ENCODE results near the gene CD244.
"Not testable (repeated sequence)": the region's sequence is repeated elsewhere in the genome, so short reads cannot be mapped to it uniquely, and the experiment has no call there.

CD244 gene

GRCh38 chr1:160862203-160863060, at the start of gene CD244:
TSS of gene CD244 (minus strand) at chr1:160862887. CDS start at chr1:160862677, 210 bp downstream.
- no peak for DNase-seq (ENCODE audit: low read depth, low spot score)

DNA sequence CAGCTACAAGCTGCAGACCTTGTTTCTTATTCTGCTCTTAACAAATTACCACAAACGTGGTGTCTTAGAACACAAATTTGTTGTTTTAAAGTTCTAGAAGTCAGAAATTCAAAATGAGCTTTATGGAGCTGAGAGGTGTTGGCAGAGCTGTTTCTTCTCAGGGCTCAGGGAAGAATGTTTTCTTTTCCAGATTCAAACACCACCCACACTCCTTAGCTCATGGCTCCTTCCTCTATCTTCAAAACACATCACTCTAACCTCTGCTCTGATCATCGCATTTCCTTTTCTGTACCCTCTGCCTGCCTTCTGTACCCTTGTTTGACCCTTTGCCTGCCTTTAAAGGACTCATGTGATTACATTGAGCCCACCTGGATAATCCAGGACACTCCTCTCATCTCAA, 49.2 kb upstream of the CD244 start:
- DNase-seq (ENCODE audit: low read depth, low spot score) = no peak

GRCh38 chr1:160911441-160911840, 48.8 kb upstream of the CD244 start:
- DNase-seq (ENCODE audit: low read depth, low spot score) = no peak

DNA sequence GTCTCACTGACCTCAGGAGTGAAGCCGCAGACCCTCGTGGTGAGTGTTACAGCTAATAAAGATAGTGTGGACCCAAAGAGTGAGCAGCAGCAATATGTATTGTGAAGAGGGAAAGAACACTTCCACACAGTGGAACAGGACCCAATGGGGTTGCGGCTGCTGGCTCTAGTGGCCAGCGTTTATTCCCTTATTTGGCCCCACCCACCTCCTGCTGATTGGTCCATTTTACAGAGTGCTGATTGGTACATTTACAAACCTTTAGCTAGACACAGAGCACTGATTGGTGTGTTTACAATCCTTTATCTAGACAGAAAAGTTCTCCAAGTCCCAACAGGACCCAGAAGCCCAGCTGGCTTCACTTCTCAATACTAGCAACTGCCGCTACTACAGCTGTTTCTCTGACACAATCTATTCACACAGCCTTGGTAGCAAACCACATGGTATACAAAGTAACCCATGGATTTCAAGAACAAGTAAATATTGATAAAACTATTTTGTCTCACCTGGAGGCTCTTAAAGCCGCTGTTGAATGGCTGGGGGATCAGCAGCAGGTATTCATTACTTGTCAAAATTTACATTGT, 47.6 kb upstream of the CD244 start:
- DNase-seq (ENCODE audit: low read depth, low spot score) = no peak

GRCh38 chr1:160907976-160908375, 45.3 kb upstream of the CD244 start:
- no peak for DNase-seq (ENCODE audit: low read depth, low spot score)

- no peak for DNase-seq (ENCODE audit: low read depth, low spot score)
Observed at GRCh38 chr1:160905617-160905989, 42.9 kb upstream of the CD244 start.

GRCh38 chr1:160904783-160905616, 42.3 kb upstream of the CD244 start:
- no peak for DNase-seq (ENCODE audit: low read depth, low spot score)

DNA sequence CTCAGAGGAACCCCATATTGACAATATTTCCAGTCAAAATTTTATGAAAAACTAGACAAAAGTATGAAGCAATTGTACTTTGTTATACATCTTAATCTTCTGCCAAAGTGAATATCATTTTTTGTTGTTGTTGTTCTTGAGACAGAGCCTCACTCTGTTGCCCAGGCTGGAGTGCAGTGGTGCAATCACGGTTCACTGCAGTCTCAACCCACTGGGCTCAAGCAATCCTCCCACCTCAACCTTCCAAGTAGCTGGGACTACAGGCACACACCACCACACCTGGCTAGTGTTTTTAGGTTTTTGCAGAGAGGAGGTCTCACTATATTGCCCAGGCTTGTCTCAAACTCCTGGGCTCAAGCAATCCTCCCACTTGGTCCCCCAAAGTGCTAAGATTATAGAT, 39.6 kb upstream of the CD244 start:
- not testable (repeated sequence) for DNase-seq (ENCODE audit: low read depth, low spot score)

- no peak for DNase-seq (ENCODE audit: low read depth, low spot score)
Observed at GRCh38 chr1:160901768-160902167, 39.1 kb upstream of the CD244 start.

GRCh38 chr1:160900683-160901082, 38.0 kb upstream of the CD244 start:
- not testable (repeated sequence) for DNase-seq (ENCODE audit: low read depth, low spot score)

GRCh38 chr1:160894368-160895135, 31.9 kb upstream of the CD244 start:
- DNase-seq (ENCODE audit: low read depth, low spot score) = not testable (repeated sequence)

DNA sequence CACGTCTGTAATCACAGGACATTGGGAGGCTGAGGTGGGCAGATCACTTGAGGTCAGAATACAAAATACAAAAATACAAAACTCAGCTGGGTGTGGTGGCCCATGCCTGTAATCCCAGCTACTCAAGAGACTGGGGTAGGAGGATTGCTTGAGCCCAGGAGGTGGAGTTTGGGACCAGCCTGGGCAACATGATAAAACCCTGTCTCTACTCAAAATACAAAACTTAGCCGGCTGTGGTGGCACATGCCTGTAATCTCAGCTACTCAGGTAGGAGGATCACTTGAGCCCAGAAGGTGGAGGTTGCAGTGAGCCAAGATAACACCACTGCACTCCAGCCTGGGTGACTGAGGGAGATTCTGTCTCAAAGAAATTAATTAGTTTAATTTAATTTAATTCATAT, 28.8 kb upstream of the CD244 start:
- DNase-seq (ENCODE audit: low read depth, low spot score) = no peak

GRCh38 chr1:160888926-160889325, 26.2 kb upstream of the CD244 start:
- no peak for DNase-seq (ENCODE audit: low read depth, low spot score)

DNA sequence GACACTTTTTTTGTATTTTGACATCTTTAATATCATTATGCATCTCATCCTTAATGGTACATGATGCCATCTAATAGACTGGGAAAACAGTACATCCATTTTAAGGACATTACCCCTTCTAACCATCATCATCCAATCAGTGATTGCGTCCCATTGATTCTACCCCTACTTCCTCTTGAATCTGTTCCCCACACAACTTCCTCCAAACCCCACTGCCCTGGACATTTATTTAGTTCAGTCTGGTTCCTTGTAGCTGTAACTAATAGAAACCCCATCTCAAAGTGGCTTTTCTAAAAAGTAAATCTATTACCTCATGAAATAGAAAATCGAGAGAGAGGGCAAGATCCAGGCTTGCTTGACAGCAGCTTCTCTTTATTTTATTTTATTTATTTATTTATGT, 24.4 kb upstream of the CD244 start:
- DNase-seq (ENCODE audit: low read depth, low spot score) = no peak

DNA sequence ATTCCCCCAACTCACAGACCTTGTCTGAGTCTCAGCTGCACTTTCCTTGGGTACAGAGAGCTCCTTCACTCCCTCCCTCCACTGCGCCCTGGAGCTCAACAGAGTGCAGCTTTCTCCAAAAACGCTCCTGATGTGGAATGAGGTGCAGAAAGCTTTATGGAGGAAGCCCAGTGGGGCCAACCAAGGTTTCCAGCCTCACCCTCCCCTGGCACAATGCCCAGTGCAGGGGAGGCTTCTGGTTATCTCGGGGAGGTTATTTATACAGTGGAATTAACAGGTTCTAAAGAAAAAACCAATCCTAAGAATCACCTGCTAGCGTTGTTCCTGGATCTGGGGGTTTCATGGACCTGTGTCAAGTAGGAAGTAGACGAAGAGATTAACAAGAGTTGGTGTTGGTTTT, 22.4 kb upstream of the CD244 start, which contains the start of gene ITLN1:
ITLN1 (minus strand) TSS at position 139 of the 400 bp plus-strand sequence. CDS start 303 bp downstream, outside the sequence.
- DNase-seq (ENCODE audit: low read depth, low spot score) = no peak

GRCh38 chr1:160884579-160884978, 21.9 kb upstream of the CD244 start:
- no peak for DNase-seq (ENCODE audit: low read depth, low spot score)

- no peak for DNase-seq (ENCODE audit: low read depth, low spot score)
Observed at GRCh38 chr1:160883581-160884513, 21.2 kb upstream of the CD244 start.

DNA sequence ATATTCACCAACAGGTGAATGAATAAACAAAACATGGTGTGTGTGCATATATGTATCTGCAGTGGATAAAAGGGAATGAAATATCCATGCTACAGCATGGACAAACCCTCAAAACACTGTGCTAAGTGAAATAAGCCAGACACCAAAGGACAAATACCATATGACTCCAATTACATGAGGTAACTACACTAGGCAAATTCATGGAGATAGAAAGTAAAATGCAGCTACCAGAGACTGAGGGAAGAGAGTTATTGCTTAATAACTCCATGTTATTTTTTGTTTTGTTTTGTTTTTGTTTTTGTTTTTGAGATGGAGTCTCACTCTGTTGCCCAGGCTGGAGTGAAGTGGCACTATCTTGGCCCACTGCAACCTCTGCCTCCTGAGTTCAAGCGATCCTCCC, 19.9 kb upstream of the CD244 start:
- DNase-seq (ENCODE audit: low read depth, low spot score) = no peak

GRCh38 chr1:160881264-160881663, 18.6 kb upstream of the CD244 start:
- DNase-seq (ENCODE audit: low read depth, low spot score) = not testable (repeated sequence)

DNA sequence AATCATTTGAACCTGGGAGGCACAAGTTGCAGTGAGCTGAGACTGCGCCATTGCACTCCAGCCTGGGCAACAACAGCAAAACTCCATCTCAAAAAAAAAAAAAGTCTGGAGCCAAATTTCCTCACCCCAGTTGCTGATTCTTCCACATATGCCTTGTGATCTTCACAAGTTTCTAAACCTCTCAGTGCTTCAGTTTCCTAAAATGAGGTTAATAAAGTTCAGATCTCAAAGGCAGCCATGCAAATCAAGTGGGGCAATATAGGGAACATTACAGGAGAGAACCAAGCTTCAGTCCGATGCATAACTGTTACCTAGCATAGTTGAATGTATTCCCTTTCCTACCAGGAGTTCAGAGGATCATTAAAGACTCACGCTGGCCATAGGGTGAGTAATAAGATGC, 17.5 kb upstream of the CD244 start:
- DNase-seq (ENCODE audit: low read depth, low spot score) = no peak
